Measurements from ENCODE around the gene NBPF6.
"Not testable (repeated sequence)": the region's sequence is repeated elsewhere in the genome, so short reads cannot be mapped to it uniquely, and the experiment has no call there.

NBPF6 gene

GRCh38 chr1:108478429-108479015 lies 28.4 kb downstream of the NBPF6 start:
- TF ChIP-seq CTCF (conservative IDR thresholded peaks at IDR 0.05; ENCODE audit: low read length): no peak
- H3K4me3 ChIP-seq (ENCODE audit: low read length): no peak overlapping the region
- no peak for DNase-seq (ENCODE audit: low read depth)

DNA sequence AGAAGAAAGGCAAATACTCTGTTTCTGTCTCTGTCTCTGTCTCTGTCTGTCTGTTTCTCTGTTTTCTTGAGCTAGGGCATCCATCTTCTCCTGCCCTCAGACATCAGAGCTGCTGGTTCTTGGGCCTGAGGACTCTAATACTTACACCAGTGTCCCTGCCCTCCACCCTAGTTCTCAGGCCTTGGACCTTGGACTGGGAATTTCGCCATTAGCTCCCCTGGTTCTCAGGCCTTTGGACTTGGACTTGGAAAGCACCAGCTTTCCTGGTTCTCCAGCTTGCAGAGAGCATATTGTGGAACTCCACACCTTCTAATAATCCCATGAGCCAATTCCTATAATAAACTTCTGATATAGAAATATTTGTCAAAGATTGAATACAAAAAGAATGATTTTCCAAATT lies 32.6 kb downstream of the NBPF6 start:
- DNase-seq (ENCODE audit: low read depth): no peak
- no peak for TF ChIP-seq CTCF (conservative IDR thresholded peaks at IDR 0.05; ENCODE audit: low read length)
- no peak overlapping the region for H3K4me3 ChIP-seq (ENCODE audit: low read length)

- not testable (repeated sequence) for DNase-seq (ENCODE audit: low read depth); H3K4me3 ChIP-seq (ENCODE audit: low read length)
Observed at GRCh38 chr1:108485990-108486389, 35.8 kb downstream of the NBPF6 start.

- not testable (repeated sequence) for DNase-seq (ENCODE audit: low read depth)
Observed at GRCh38 chr1:108486707-108487106, 36.6 kb downstream of the NBPF6 start.

DNA sequence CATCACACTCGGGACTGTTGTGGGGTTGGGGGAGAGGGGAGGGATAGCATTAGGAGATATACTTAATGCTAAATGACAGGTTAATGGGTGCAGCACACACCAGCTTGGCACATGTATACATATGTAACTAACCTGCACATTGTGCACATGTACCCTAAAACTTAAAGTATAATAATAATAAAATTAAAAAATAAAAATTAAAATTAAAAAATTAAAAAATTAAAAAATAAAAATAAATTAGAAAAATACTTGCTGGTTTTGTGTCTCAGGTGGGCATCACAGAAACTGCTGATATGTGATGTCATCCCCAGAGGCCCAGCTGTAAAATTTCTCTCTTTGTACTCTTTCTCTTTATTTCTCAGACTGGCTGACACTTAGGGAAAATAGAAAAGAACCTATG lies 44.9 kb downstream of the NBPF6 start:
- H3K4me3 ChIP-seq (ENCODE audit: low read length); DNase-seq (ENCODE audit: low read depth): not testable (repeated sequence)

More at GRCh38 chr1:108486707-108487106, 36.6 kb downstream of the NBPF6 start:
- not testable (repeated sequence) for H3K4me3 ChIP-seq (ENCODE audit: low read length)

DNA sequence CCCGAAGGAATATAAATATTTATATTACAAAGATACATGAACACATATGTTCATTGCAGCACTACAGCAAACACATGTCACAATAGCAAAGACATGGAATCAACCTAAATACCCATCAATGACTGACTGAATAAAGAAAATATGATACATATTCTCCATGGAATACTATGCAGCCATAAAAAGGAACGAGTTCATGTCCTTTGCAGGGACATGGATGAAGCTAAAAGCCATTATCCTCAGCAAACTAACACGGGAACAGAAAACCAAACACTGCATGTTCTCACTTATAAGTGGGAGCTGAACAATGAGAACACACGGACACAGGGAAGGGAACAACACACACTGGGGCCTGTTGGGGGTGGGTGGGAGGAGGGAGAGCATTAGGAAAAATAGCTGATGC lies 46.7 kb downstream of the NBPF6 start:
- not testable (repeated sequence) for DNase-seq (ENCODE audit: low read depth); H3K4me3 ChIP-seq (ENCODE audit: low read length)

DNA sequence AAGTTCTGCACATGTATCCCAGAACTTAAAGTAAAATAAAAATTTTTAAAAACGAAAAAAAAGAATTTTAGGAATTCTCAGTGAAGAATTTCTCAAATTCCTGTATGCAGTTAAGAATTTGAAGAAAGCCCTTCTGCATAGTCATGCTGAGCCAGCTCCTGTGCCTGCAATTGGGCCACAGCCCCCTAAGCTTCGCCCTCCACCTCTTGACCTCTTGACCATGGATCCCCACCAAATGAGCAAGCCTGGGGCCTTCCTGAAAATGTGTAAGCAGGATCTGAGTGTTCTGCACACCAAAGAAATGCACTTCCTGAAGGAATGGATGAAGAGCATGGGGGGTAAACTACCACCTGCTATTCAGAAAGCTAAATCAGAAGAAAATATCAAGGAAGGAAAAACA lies 52.0 kb downstream of the NBPF6 start:
- DNase-seq (ENCODE audit: low read depth): peak; percentile 6
- no peak overlapping the region for H3K4me3 ChIP-seq (ENCODE audit: low read length)
- no peak for TF ChIP-seq CTCF (conservative IDR thresholded peaks at IDR 0.05; ENCODE audit: low read length)

GRCh38 chr1:108502624-108503023 lies 52.5 kb downstream of the NBPF6 start:
- no peak for TF ChIP-seq CTCF (conservative IDR thresholded peaks at IDR 0.05; ENCODE audit: low read length)
- H3K4me3 ChIP-seq (ENCODE audit: low read length): no peak overlapping the region
- peak; percentile 77 for DNase-seq (ENCODE audit: low read depth)

GRCh38 chr1:108503062-108503733 lies 53.1 kb downstream of the NBPF6 start:
- no peak for TF ChIP-seq CTCF (conservative IDR thresholded peaks at IDR 0.05; ENCODE audit: low read length)
- H3K4me3 ChIP-seq (ENCODE audit: low read length): no peak overlapping the region
- DNase-seq (ENCODE audit: low read depth): peak; percentile 96
